Measurements from ENCODE around the gene CFAP61.

CFAP61 gene

GRCh38 chr20:20174089-20174835, 121.9 kb downstream of the CFAP61 start:
- DNase-seq (ENCODE audit: low read depth in 2 of 2): no peak

DNA sequence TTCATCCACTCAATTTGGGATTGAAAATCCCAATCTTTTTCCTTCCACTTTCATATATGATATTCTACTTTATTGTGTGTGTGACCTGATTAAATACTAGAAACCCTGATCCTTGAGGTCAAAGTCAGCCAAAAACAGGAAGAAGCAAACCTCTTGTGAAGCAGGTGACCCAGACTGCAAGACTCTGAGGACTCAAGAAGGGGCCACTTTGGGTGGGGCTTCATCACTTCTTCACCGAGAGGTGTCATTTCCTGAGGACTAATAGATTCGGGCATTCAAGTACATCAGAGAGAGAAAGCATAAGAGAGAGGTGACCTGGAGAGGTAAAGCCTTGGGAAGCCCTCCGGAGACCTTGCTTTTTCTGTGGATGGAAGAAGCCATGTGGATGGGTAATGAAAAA, 129.0 kb downstream of the CFAP61 start:
- no peak for DNase-seq (ENCODE audit: low read depth in 2 of 2)

GRCh38 chr20:20184149-20184548, 131.8 kb downstream of the CFAP61 start:
- DNase-seq (ENCODE audit: low read depth in 2 of 2): no peak

GRCh38 chr20:20184706-20185105, 132.4 kb downstream of the CFAP61 start:
- DNase-seq (ENCODE audit: low read depth in 2 of 2): no peak

GRCh38 chr20:20188647-20189046, 136.3 kb downstream of the CFAP61 start:
- no peak for DNase-seq (ENCODE audit: low read depth in 2 of 2)

GRCh38 chr20:20192366-20192765, 140.0 kb downstream of the CFAP61 start:
- DNase-seq (ENCODE audit: low read depth in 2 of 2): no peak

DNA sequence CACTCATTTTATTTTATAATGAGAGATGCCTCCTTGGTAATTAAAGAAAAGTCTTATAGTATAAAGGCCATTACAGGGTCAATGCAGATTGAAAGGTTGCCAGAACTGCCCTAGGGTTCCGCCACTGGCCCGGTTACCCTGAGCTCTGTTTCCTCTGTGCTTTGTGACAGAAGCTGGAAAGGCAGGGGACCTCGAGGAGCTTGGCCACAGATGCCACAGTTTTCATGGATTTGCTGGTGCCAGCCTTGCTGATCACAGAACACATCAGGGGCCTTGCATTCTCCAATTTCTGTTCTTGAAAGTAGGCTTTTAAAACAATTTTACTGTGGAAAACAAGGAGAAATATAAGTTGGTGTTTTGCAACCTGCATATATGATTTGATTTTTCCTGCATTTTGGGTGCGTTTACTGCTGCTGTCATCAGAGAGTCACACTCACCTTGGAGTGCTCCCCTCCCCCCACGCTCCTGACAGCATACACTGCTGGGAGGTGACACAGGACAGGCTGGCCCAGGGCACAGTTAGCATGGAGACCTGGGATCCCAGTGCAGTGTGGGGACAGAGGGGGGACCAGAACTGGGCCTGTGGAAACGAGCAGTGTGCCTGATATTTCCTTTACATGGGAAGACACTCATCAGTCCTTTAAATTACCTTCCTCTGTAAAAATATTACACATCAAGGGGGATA, 142.8 kb downstream of the CFAP61 start:
- no peak for DNase-seq (ENCODE audit: low read depth in 2 of 2)

- DNase-seq (ENCODE audit: low read depth in 2 of 2): no peak
Observed at GRCh38 chr20:20196610-20197009, 144.3 kb downstream of the CFAP61 start.

- DNase-seq (ENCODE audit: low read depth in 2 of 2): no peak
Observed at GRCh38 chr20:20198011-20198410, 145.7 kb downstream of the CFAP61 start.

DNA sequence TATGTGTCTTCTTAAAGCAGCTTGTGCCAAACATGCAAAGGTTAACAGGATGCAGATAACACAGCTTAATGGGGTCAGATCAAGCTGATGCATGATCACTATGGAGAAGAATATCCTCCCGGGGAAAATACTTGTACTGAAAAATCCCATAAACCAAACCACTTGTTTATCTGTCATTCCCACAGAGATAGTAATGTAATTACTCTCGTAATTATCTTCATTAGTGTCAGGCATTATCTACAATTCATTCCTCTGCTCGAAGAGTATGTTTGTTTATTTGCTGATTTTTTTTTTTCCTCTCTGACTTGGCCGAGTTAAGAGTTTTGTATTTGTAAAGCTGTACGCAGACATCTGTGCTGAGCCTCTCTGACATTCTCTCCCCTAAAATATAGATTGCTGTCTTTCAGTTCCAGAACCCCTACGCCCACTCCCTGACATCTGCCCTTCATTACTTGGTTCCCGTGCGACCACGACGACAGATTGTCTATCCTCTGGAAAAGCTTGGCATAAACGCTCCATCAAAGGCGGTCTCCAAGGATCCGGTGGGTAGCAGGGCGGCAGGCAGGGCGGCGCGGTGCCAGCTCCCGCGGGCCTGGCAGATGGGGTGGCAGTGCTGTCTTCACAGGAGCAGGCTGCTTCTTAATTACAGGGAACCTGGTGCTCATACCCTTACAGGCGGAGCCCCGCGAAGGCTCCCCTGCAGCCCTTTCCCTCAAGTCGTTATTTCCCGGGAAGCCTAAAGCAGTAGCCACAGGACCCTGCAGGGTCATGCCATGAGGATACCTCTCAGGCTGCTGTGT, 147.2 kb downstream of the CFAP61 start:
- DNase-seq (ENCODE audit: low read depth in 2 of 2): no peak

DNA sequence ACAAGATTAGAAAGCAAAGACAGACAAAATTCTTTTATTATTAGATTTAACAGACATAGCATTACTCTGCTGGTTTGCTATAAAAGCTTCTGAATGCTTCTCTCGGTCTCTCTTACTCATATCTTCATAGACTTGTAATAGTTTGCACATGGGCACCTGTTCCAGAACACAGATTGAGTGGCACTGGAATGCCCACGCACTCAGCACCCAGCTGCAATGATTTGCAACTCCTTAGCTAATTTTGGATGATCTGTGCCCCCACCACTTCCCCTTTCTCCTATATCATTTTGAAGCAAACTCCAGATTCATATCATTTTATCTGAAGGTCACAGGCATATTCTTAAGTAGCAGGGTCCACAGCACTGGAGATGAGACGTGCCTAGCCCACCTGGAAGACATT, 148.8 kb downstream of the CFAP61 start:
- DNase-seq (ENCODE audit: low read depth in 2 of 2): no peak

GRCh38 chr20:20201639-20202038, 149.3 kb downstream of the CFAP61 start:
- DNase-seq (ENCODE audit: low read depth in 2 of 2): no peak

- DNase-seq (ENCODE audit: low read depth in 2 of 2): no peak
Observed at GRCh38 chr20:20202768-20203167, 150.4 kb downstream of the CFAP61 start.

DNA sequence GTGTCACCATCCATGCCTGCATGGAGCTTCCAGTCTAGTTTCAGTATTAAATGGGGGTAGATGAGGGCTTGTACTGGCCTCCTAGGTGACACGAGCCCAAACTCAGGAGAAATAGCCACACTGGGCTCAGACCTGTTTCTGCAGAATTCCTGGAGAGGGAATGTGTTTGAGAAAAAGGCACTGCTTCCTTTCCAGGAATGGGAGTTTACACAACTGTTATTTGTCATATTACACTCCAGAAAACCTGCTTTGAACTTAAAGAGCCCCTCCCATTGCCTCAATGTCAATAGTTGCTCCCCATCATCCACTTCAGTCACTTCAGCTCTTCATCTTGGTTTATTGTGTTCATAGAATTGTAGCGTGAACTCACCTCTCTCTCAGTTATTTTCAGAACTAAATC, 151.5 kb downstream of the CFAP61 start:
- no peak for DNase-seq (ENCODE audit: low read depth in 2 of 2)

DNA sequence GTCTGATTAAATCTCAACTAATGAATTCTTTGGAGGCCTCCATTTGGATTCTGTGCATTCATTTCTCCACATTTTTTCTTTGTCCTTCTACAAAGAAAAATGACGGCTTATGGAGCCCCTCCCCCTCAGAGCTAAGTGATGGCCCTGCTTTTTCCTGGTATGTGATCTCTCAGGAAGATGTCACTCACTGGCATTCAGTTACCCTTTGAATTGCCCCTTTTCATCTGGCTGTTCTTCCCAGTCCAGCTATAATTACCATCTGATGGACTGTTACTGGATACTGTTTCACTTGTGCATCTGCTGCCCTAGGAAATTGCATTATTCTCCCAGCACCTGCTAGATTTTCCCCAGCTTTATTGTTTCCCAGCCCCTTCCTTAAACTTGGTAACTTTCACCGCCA, 151.9 kb downstream of the CFAP61 start:
- no peak for DNase-seq (ENCODE audit: low read depth in 2 of 2)

DNA sequence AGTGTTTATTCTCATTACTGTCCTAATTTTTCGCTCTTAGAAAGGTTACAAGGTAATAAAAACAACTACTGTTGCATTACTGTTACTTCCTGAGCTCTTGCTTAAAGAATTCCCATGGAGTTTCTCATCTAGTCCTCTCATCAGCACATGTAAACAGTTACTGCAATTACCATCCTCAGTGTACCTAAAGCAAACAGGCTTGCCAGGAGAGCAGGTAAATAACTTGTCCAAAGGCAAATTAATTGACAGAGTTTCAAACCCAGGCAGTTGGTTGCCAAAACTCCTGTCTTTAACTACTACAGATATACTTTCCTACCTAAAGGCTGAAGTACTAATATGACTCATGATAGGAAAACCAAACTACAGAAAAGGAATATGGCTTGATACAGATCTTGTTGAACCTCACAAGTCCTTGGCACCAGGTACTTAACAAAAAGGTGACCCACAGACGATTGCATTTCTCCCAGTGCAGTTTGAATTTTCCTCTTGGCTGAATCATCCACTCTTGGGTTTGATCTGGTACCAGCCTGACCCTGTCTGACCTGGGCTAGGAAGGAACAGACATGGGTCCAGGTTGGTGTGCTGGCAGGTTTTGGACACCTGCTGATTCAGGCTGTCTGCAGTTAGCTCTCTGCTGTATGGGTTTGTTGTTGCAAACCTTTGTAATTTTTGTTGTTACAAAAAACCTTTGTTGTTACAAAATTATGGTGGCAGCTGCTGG, 153.0 kb downstream of the CFAP61 start:
- DNase-seq (ENCODE audit: low read depth in 2 of 2): no peak

DNA sequence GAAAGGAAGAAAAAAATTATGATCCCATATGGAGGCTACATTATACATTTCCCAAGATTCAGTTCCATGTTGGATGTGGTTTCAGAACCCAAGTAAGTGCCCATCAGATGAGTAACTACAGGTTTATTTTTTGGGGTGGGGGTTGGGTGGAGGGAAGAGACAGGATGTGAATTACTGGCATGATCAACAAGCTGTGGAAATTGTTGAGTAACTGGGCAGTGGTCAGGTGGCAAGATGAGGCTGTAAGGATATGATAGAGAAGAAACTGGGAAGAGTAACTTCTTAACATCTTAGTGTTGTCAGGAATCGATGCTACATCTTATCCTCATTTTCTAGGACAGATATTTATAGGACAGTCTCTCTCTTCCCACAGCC, 153.5 kb downstream of the CFAP61 start:
- DNase-seq (ENCODE audit: low read depth in 2 of 2): no peak

GRCh38 chr20:20206788-20207187, 154.5 kb downstream of the CFAP61 start:
- no peak for DNase-seq (ENCODE audit: low read depth in 2 of 2)

GRCh38 chr20:20207291-20207690, 155.0 kb downstream of the CFAP61 start:
- no peak for DNase-seq (ENCODE audit: low read depth in 2 of 2)

DNA sequence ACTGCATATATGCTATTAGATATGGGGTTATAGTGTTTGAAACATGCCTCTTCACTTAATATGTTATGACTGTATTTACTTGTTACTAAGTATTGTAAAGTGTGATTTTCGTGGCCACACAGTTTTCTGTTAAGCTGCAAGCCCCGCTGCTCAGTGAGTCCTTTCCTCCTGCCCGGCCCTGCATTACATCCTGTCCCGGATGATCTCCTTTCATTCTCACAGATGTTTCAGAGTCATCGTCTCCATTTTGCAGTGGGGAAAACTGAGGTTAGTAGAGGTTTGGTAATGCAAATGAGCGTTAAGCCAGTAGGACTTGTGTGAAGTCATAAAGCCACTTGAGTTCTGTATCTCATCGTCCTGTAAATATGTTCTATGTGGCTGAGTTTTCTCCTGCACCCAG, 155.5 kb downstream of the CFAP61 start:
- DNase-seq (ENCODE audit: low read depth in 2 of 2): no peak

- DNase-seq (ENCODE audit: low read depth in 2 of 2): no peak
Observed at GRCh38 chr20:20209684-20210083, 157.4 kb downstream of the CFAP61 start.

DNA sequence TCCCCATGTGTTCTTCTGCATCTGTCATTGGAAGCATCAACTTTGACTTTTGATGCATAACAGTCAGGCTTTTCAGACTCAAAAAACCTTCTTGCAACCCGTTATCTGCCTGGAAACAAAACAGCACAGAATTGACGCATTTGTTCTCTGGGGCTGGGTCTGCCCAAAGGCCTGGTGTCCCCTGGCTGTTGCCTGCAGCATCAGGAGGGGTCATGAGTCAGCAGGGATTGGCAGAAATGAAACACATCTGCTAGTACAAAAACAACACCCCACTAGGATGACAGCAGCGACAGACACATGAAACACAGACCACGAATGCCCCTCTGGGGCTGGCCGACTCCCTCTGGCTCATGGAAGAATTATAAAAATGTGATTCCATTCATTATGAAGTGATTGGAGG, 158.0 kb downstream of the CFAP61 start:
- DNase-seq (ENCODE audit: low read depth in 2 of 2): no peak
